Right forelimb (tissue), 1 donor: ENCODE results near the gene GRM2.

Experiments used
- DNase-seq: peaks from one replicate; pipeline ENCODE4 v3.0.0-alpha.2; 2018

Gene GRM2

GRCh38 chr3:51680663-51681230 is 26.1 kb upstream of the GRM2 start:
- DNase-seq, result no peak

DNA sequence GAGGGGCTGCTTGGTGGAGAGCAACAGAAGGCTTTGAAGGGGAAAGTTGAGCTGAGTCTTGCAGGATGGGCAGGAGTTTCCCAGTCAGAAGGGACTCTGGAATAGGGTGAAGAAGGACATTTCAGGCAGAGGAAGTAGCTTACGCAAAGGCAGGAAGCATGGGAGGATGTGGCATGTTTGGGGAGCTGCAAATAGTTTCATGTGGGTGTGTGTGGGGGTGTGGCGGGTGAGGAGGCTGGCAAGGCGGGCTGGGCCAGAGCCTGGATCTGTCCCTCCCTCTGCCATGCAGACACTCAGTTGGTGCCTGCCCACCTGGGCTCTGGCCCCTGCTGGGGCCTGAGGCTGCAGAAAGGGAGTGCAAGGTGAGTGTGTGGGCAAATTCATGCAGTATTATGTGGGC is 25.4 kb upstream of the GRM2 start:
- no peak for DNase-seq

GRCh38 chr3:51682079-51682478 is 24.8 kb upstream of the GRM2 start:
- peak; percentile 73 for DNase-seq

GRCh38 chr3:51682526-51682925 is 24.3 kb upstream of the GRM2 start:
- DNase-seq, result no peak

DNA sequence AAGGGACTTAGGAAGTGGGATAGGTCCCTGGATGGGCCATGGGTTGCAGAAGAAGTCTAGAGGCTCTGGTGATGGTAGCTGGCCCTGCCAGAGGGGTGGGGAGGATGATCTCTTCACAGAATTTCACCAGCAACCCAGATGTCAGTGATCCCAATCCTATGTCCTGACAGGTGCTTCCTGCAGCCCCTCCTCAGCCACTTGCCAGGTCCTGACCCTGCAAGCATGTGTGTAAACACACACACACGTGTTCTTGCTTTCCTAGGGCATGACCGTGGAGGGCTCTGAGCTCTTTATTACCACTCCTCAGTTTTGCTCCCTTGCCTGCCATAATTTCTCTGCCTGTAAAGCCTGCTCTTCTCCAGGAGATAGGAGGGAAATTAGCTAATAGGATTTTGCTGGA is 23.3 kb upstream of the GRM2 start:
- no peak for DNase-seq

- DNase-seq, result no peak
These were observed 21.7 kb upstream of the GRM2 start for GRCh38 chr3:51684971-51685751.

GRCh38 chr3:51686056-51686455 is 20.8 kb upstream of the GRM2 start:
- DNase-seq, result no peak

- no peak for DNase-seq
These were observed 20.2 kb upstream of the GRM2 start for GRCh38 chr3:51686512-51687215.

DNA sequence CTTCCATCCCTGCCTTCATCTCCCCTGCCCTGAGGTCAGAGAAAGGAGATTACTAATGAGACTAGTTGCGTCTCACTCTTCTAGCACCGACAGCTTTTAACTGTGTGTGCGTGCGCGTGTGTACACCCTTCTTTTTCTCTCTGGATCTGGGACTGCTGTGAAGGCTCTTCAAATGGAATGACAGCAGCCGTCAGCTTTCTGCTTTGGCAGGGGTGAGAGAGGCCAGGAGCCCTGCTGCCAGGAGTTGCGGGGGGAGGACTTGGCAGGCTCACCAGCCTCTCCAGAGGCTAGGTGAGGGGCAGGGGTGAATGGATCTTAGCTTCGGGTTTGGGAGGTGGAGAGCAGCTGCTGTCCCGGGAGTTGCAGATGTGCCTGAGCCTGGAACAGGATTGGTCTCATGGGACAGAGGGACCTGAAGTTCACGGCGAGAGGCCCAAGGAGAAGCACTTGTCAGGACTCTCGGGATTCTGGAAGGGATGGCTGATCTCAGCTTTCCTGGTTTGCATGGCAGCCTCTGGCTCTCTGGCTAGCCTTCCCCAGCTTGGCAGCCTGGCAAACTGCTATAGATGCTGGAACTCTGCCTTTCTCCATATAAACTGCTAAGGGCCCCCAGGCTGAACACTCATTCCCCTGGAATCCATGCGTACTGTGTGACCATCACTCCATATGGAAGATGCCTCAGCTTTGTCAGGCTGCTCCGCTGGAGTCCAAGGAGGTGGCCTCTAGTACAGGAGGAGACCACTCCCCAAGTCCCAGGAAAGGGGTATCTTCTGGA is 19.2 kb upstream of the GRM2 start:
- DNase-seq, result no peak

GRCh38 chr3:51688206-51688600 is 18.7 kb upstream of the GRM2 start:
- DNase-seq, result no peak

GRCh38 chr3:51691021-51691420 is 15.8 kb upstream of the GRM2 start:
- no peak for DNase-seq

DNA sequence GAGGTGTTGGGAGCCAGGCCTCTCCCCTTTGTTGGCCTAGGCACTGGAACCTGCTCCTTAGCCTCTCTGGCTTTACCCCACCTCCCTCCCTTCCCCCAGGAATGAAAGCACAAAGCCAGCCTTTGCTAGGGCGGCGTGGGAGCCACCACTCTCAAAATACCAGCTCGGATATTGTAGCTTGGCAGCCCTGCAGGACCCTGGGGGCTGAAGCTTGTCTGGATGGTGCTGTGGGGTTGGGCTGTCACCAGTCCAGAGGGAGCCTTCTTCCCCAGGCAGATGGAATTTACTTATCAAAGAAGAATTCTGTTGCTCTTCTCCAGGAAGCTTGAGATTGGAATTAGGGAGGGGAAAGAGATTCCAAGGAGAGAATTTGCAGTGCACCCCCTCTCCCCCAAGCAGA is 14.9 kb upstream of the GRM2 start:
- no peak for DNase-seq

GRCh38 chr3:51692980-51693395 is 13.9 kb upstream of the GRM2 start:
- DNase-seq, result no peak

DNA sequence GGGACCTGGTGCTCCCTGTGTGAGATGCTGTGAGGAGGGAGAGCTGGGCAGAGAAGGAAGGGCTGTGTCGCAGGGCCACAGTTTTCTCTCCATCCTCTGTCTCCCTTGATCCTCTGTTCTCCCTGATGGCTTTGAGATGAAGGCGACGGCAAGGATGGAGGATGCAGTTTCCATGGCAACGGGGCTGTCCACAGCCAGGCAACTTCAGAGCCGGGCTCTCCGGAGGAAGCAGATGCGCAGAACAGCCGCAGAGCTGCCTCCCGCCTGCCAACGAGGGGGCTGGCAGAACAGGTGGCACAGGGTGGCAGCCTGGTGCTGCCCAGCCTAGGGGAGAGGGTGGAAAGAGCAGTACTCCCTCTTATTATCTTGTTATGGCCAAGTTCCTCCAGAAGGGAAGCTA is 9.9 kb upstream of the GRM2 start:
- no peak for DNase-seq

GRCh38 chr3:51698209-51698608 is 8.7 kb upstream of the GRM2 start:
- DNase-seq, result no peak

DNA sequence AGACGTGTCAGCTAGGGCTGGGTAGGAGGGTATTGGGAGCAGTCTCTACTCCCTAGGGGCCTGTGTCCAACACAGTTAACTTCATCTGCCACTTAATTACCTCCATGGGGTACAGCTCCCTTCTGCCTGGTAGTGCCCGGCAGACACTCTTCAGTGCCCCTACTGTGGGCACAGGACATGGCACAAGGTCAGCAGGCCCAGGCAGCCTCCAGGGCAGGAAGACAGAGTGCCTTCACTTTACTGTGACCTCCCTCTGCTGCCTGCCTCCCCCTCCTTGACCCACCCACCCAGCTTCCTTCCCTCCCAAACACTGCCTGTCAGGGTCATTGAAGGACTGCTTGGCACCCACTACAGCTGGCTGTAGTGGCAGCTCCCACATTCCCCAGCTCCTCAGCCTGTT is 6.5 kb upstream of the GRM2 start:
- no peak for DNase-seq

DNA sequence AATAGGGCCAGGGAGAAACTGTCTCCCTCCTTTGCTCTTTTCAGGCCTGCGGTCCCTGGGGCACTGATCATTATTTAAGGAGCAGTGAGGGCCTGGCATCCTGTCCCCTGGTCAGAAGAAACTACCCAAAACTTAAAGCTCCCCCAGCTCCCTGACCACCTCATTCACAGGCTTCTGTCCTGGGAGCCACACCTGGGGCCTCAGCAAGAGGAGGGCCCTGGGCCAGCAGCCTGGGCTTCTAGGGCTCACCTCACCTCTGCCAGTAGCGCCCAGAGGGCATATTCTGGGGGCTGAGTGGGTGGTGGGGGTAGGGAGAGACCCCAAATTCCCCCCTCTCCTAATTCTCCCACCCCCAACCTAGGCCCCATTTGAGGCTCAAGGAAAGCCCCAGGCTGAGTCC is 4.7 kb upstream of the GRM2 start:
- DNase-seq, result no peak

GRCh38 chr3:51703068-51703760 is 3.7 kb upstream of the GRM2 start:
- no peak for DNase-seq

GRCh38 chr3:51703761-51704510 is 2.9 kb upstream of the GRM2 start:
- DNase-seq, result no peak

- DNase-seq, result no peak
These were observed 2.3 kb upstream of the GRM2 start for GRCh38 chr3:51704511-51704950.

- peak; percentile 6 for DNase-seq
These were observed 1.4 kb upstream of the GRM2 start for GRCh38 chr3:51705276-51706020.
